Progenitor cell of endocrine pancreas (in vitro differentiated cells): ENCODE results near the gene NTN1. TPM values are rescaled to one million over a fixed set of nuclear protein-coding genes. Genes with fewer than 3 reads are reported as not detected.
A peak's percentile ranks its signal among the peaks of the same experiment; 100 is the strongest.

Experiments
- DNase-seq: peaks from one replicate; pipeline ENCODE4 v3.0.0; 2021; ENCODE audit warnings: low spot score; ENCODE audit not compliant: unreplicated experiment
- H3K27ac Mint-ChIP-seq: 2 replicates; pipeline ENCODE4 v1.8.0; 2021; ENCODE audit warnings: mild to moderate bottlenecking, moderate library complexity, mixed read lengths
- H3K27me3 Mint-ChIP-seq: 2 replicates; pipeline ENCODE4 v1.8.0; 2021; ENCODE audit warnings: mixed read lengths
- H3K36me3 Mint-ChIP-seq: 2 replicates; pipeline ENCODE4 v1.8.0; 2022; ENCODE audit warnings: mixed read lengths; ENCODE audit not compliant: insufficient read depth
- H3K4me1 Mint-ChIP-seq: 2 replicates; pipeline ENCODE4 v1.8.0; 2021; ENCODE audit warnings: low read depth, mixed read lengths
- H3K4me3 Mint-ChIP-seq: 2 replicates; pipeline ENCODE4 v1.8.0; 2021; ENCODE audit warnings: low read depth, mild to moderate bottlenecking, moderate library complexity, mixed read lengths
- H3K9me3 Mint-ChIP-seq: 2 replicates; pipeline ENCODE4 v1.8.0; 2021; ENCODE audit warnings: low read depth, mixed read lengths
- CTCF ChIP-seq: fragments of 200-600 bp; sonication (generic); IDR thresholded peaks from one replicate; pipeline ENCODE4 v1.5.0; 2021; ENCODE audit warnings: antibody characterized with exemption, mild to moderate bottlenecking; ENCODE audit not compliant: unreplicated experiment
- total RNA-seq: library from RNA; stranded (reverse); gene quantifications from 2 replicates; pipeline ENCODE4 v1.2.1, GENCODE V29; 2021

Gene NTN1
- total RNA-seq, 1 donor from 2014 or later: 4.4 TPM

GRCh38 chr17:9225305-9226101, 204.2 kb downstream of the NTN1 start:
- Mint-ChIP-seq H3K27me3 (peaks cover 31% of the 10 kb centered on the region), H3K36me3 (no peaks in the 10 kb centered on the region), H3K4me1 (peaks cover 1% of the 10 kb centered on the region), H3K27ac (no peak overlapping the region), H3K9me3 (no peaks in the 10 kb centered on the region), H3K4me3 (no peak overlapping the region)
- peak; percentile 46 for TF ChIP-seq CTCF
- DNase-seq: no peak

GRCh38 chr17:9226130-9226793, 205.0 kb downstream of the NTN1 start:
- H3K27me3 Mint-ChIP-seq: peaks cover 31% of the 10 kb centered on the region
- no peak for DNase-seq
- H3K36me3 Mint-ChIP-seq: no peaks in the 10 kb centered on the region
- TF ChIP-seq CTCF: no peak
- H3K27ac Mint-ChIP-seq: no peak overlapping the region
- no peaks in the 10 kb centered on the region for H3K9me3 Mint-ChIP-seq
- no peaks in the 10 kb centered on the region for H3K4me1 Mint-ChIP-seq
- no peak overlapping the region for H3K4me3 Mint-ChIP-seq

GRCh38 chr17:9226794-9227135, 205.5 kb downstream of the NTN1 start:
- no peaks in the 10 kb centered on the region for H3K36me3 Mint-ChIP-seq
- H3K27me3 Mint-ChIP-seq: peaks cover 31% of the 10 kb centered on the region
- no peaks in the 10 kb centered on the region for H3K4me1 Mint-ChIP-seq
- DNase-seq: no peak
- no peak overlapping the region for H3K4me3 Mint-ChIP-seq
- H3K27ac Mint-ChIP-seq: no peak overlapping the region
- no peaks in the 10 kb centered on the region for H3K9me3 Mint-ChIP-seq
- no peak for TF ChIP-seq CTCF

- no peak for TF ChIP-seq CTCF
- no peaks in the 10 kb centered on the region for H3K9me3 Mint-ChIP-seq
- H3K27ac Mint-ChIP-seq: no peak overlapping the region
- no peaks in the 10 kb centered on the region for H3K4me1 Mint-ChIP-seq
- H3K4me3 Mint-ChIP-seq: no peak overlapping the region
- DNase-seq: no peak
- no peaks in the 10 kb centered on the region for H3K36me3 Mint-ChIP-seq
- H3K27me3 Mint-ChIP-seq: peaks cover 26% of the 10 kb centered on the region
Measured at GRCh38 chr17:9227819-9228407, 206.6 kb downstream of the NTN1 start.

- peaks cover 22% of the 10 kb centered on the region for H3K27me3 Mint-ChIP-seq
- no peak overlapping the region for H3K27ac Mint-ChIP-seq
- no peaks in the 10 kb centered on the region for H3K36me3 Mint-ChIP-seq
- DNase-seq: no peak
- no peaks in the 10 kb centered on the region for H3K9me3 Mint-ChIP-seq
- no peaks in the 10 kb centered on the region for H3K4me1 Mint-ChIP-seq
- TF ChIP-seq CTCF: no peak
- H3K4me3 Mint-ChIP-seq: no peak overlapping the region
Measured at GRCh38 chr17:9228408-9229159, 207.3 kb downstream of the NTN1 start.
